GM06990 (cell line): ENCODE results near the gene GPC6.

ENCODE experiments used
- DNase-seq: peaks from one replicate; pipeline ENCODE4 v3.0.0-alpha.2; 2011; ENCODE audit not compliant: insufficient read length; ENCODE audit errors: extremely low read depth
- H3K27me3 ChIP-seq: replicated peaks from 2 replicates; pipeline ENCODE4 v1.6.0; 2011; ENCODE audit warnings: low read length; ENCODE audit not compliant: control insufficient read depth, insufficient read depth
- H3K36me3 ChIP-seq: 2 replicates; pipeline ENCODE4 v1.5.1; 2011; ENCODE audit warnings: low read length; ENCODE audit not compliant: control insufficient read depth, insufficient read depth
- H3K4me3 ChIP-seq: replicated peaks from 2 replicates; pipeline ENCODE4 v1.5.1; 2011; ENCODE audit warnings: low read depth, mild to moderate bottlenecking, control low read depth, low read length
- CTCF ChIP-seq: IDR thresholded peaks from 2 replicates; pipeline ENCODE4 v1.5.1; 2011; ENCODE audit warnings: low read length, control low read depth, mild to moderate bottlenecking, inconsistent platforms; ENCODE audit not compliant: insufficient read depth, poor library complexity, severe bottlenecking

Gene GPC6

GRCh38 chr13:93406136-93406535 is 179.5 kb downstream of the GPC6 start:
- no peak for TF ChIP-seq CTCF
- no peaks in the 10 kb centered on the region for H3K36me3 ChIP-seq
- H3K4me3 ChIP-seq: no peak overlapping the region
- H3K27me3 ChIP-seq: no peaks in the 10 kb centered on the region
- no peak for DNase-seq

- H3K4me3 ChIP-seq: no peak overlapping the region
- H3K27me3 ChIP-seq: no peaks in the 10 kb centered on the region
- H3K36me3 ChIP-seq: no peaks in the 10 kb centered on the region
- DNase-seq: no peak
- TF ChIP-seq CTCF: no peak
Observed at GRCh38 chr13:93407551-93407950, 180.9 kb downstream of the GPC6 start.

- no peak for DNase-seq
- H3K27me3 ChIP-seq: no peaks in the 10 kb centered on the region
- TF ChIP-seq CTCF: no peak
- no peak overlapping the region for H3K4me3 ChIP-seq
- H3K36me3 ChIP-seq: no peaks in the 10 kb centered on the region
Observed at GRCh38 chr13:93409001-93409400, 182.4 kb downstream of the GPC6 start.

GRCh38 chr13:93409816-93410215 is 183.2 kb downstream of the GPC6 start:
- no peak for TF ChIP-seq CTCF
- DNase-seq: no peak

GRCh38 chr13:93411186-93411680 is 184.6 kb downstream of the GPC6 start:
- no peak for DNase-seq
- Histone ChIP-seq H3K36me3 (no peaks in the 10 kb centered on the region), H3K27me3 (no peaks in the 10 kb centered on the region), H3K4me3 (no peak overlapping the region)
- no peak for TF ChIP-seq CTCF

More at GRCh38 chr13:93409816-93410215, 183.2 kb downstream of the GPC6 start:
- no peaks in the 10 kb centered on the region for H3K27me3 ChIP-seq
- no peak overlapping the region for H3K4me3 ChIP-seq
- no peaks in the 10 kb centered on the region for H3K36me3 ChIP-seq

GRCh38 chr13:93412676-93413075 is 186.1 kb downstream of the GPC6 start:
- no peak for DNase-seq
- H3K36me3 ChIP-seq: no peaks in the 10 kb centered on the region
- no peak for TF ChIP-seq CTCF
- H3K27me3 ChIP-seq: no peaks in the 10 kb centered on the region
- no peak overlapping the region for H3K4me3 ChIP-seq
